GM18951 (cell line): ENCODE results near the gene CRYBB1.

Source experiments
- POLR2A ChIP-seq: IDR thresholded peaks from 4 replicates; pipeline ENCODE4 v1.6.1; 2011; ENCODE audit warnings: mild to moderate bottlenecking; ENCODE audit not compliant: insufficient read length, insufficient read depth; ENCODE audit errors: extremely low read depth
- in situ Hi-C: fragments of 300-500 bp; cut with MboI; formaldehyde crosslinking; loops from one replicate; pipeline ENCODE4 v1.12.0; 2022; ENCODE audit warnings: low sequenced_read_pairs, mixed read lengths, inconsistent platforms; ENCODE audit not compliant: unreplicated experiment

Gene CRYBB1

DNA sequence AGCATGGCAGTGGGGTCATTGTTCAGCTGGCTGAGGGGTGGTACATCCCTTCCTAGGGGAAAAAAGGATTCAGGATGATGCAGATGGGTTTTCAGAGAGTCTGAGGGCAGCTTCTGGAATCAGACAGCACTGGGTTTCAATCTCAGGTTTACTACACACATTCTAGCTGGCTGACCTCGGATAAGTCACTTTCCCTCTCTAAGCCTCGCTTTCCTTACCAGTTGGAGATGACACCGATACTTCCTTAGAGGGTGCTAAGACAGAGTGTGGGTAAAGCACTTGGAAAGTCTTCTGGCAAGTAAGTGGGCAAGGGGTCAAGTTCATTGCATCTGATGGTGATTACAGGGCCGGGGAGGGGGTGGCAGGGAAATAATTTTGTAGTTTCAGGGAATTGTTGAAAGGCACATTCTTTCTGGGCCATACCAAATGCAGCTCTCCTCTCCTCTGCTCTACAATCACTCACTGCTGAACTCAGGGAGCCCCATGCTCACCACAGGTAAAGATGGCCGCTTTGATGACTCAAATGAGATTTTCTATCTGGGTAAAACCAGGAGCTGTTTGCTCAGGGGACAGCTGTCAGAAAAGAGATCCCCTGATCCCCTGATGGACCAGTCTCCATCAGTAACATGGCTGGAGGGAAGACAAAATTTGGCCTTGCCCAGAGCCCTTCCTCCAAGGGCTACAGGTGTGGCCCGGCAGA lies 33.0 kb upstream of the CRYBB1 start:
- no peak for TF ChIP-seq POLR2A
- in situ Hi-C loops, result no loop called here

GRCh38 chr22:26648528-26649388 lies 30.9 kb upstream of the CRYBB1 start:
- in situ Hi-C loops, result no loop called here
- TF ChIP-seq POLR2A, result no peak

DNA sequence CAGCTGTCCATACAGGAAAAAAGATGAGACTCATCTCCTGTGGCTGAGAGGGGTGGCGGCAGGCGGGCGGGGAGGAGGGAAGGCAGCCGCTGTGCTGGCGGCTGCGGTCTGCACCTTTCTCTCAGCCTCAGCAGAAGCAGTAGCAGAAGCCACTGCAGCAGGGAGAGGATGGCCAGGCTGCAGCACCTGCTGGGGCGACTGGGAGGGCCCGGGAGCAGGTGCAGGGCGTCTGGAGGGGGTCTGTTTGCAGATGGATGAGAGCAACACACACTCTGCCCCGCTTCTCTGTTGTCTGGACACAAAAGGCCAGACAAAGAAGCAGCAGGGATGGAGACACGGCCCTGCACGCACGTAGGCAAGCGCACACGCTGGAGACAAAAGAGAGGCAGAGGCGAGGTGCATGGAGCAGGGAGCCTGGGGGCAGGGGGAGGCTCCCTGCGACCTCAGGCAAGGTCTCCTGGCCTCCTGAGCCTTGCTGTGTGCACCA lies 30.2 kb upstream of the CRYBB1 start:
- in situ Hi-C loops, result no loop called here
- no peak for TF ChIP-seq POLR2A

DNA sequence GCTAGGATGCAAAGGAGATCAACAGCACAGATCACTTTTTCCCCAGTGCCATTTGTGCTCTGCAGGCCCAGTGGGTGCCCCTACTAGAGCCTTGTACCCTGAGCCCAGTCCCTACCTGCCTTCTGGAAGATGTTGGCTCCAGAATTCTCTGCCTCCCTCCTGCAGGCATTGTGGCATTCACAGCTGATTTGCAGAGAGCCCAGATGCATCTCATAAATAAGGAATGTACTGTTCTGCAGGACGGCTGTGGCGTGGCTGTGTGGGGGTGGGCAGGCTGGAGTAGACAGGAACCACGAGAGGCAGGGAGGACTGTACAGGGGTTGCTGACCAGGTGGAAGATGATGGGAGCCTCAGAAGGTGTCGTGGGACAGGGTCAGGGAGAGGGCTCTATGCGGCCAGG lies 28.3 kb upstream of the CRYBB1 start:
- TF ChIP-seq POLR2A, result no peak
- in situ Hi-C loops, result no loop called here

- in situ Hi-C loops, result no loop called here
- TF ChIP-seq POLR2A, result no peak
These were observed 25.7 kb upstream of the CRYBB1 start for GRCh38 chr22:26643418-26644100.

DNA sequence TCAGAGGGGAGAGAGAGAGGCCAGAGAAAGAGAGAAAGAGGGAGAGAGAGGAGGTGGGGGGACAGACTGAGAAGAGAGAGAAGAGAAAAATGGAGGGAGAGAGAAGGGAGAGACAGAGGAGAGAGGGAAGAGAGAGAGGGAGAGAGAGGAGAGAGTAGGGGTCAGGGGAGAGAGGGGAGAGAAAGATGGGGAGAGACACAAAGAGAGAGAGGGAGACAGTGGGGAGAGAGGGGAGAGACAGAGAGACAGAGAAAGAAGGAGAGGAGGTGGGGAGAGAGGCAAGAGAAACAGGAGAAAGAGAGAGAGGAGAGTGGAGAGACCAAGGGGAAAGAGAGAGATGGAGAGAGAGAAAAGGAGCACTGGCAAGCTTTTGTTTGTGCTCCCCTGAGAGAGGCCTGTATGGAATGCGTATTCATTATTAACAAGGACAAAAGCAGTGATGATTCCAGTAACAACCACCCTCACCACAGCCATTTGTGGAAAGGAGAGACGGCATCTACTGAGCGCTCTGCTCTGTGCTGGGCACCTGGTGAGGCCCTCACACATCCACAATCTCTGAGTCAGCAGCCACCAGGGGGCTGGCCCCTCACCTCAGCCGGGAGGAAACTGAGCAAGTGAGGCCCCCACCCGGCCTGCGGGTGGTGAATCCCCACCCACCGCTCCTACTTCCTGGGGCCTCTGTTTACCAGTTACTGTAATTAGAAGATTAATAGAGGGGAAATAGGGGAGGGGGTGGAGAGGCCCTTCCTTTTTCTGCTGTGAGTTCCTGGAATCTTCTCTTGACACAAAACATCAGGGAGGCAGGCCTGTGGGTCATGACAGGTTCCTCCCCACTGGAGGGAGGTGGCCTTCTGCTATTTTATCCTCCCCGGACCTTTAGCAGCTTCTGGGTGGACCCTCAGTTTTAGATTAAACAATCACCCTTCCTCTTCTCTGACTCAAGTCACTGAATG lies 24.9 kb upstream of the CRYBB1 start:
- TF ChIP-seq POLR2A, result no peak
- in situ Hi-C loops, result no loop called here

DNA sequence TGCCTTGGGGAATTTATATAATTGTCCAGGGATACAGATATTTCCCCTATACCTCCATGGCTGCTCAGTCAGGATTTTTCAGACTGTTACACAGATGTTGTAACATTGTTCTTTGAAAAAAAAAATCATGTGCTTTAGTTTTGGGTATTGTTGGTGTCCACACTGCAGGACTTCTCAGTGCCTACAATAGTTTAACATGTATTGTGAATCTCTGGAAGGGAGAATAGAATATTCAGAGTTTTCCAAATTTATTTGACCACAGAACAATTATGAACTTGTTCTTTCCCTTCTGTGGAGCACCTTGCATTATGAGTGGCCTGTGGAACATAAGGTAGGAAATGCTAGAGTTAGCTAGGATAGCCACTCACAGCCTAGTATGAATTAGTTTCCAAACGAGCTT lies 18.5 kb upstream of the CRYBB1 start:
- no peak for TF ChIP-seq POLR2A
- in situ Hi-C loops, result no loop called here

- TF ChIP-seq POLR2A, result no peak
- in situ Hi-C loops, result no loop called here
These were observed 17.3 kb upstream of the CRYBB1 start for GRCh38 chr22:26635117-26635516.

GRCh38 chr22:26634189-26634588 lies 16.4 kb upstream of the CRYBB1 start:
- in situ Hi-C loops, result no loop called here
- TF ChIP-seq POLR2A, result no peak

DNA sequence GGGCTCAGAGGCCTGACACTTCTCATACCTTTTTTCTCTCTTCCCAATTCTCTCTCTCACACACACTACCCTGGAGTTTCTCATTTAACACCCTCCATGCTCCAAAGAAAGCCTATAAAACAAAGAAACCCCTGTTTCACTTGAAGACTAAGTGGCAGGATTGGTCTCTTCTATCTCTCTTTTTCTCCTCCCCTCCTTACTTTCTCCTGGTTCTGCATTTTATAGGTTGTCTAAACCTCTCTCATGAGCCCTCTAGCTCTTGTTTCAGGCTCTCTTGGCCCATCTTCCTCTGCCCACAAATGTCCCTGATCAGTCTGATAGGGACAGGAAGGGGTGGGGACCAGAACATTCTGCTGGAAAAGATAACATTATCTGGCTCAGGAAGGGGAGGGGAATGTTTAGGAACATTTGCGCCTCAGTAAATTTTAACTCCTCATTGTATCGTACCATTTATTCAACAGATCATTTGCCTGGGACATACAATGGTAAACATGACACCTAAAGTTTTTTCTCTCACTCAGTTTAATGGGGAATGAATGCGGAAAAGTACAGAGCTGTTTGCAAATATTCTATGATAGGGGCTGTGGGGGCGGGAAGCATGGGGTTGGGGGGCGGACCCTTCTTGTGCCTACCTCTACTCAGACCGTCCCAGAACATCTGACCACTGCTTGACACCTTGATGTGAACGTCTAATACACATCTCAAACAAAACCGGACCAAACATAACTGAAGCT lies 14.8 kb upstream of the CRYBB1 start:
- in situ Hi-C loops, result no loop called here
- TF ChIP-seq POLR2A, result no peak

GRCh38 chr22:26631282-26631681 lies 13.5 kb upstream of the CRYBB1 start:
- in situ Hi-C loops, result no loop called here
- no peak for TF ChIP-seq POLR2A
